NCI-H226 (cell line): ENCODE data around the gene CCL1.

Experiments
- DNase-seq: peaks from one replicate; pipeline ENCODE4 v3.0.0-alpha.2; 2015

The CCL1 gene

DNA sequence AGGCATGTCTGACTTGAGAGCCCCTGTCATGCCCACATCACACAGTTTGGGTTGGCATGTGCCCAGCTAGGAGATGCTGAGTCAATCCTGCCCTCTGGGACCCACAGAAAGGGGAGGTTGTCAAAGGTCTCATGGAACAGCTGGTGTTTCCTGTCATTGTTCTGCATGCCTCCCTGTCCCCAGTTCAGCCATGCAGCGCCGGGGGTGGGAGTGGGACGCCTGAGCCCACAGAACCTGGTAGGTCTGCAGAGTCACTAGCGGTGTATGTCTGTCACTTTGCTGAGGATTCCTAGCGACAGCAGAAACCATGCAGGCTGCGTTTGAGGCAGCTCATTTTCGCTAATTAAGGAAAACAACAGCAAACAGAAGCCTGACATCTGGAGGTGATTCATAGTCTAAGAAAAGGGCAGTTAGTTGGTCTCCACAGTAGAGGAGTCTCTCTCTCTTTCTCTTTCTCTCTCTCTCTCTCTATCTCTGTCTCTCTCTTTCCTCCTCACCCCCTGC, 19.6 kb upstream of the CCL1 start:
- no peak for DNase-seq

DNA sequence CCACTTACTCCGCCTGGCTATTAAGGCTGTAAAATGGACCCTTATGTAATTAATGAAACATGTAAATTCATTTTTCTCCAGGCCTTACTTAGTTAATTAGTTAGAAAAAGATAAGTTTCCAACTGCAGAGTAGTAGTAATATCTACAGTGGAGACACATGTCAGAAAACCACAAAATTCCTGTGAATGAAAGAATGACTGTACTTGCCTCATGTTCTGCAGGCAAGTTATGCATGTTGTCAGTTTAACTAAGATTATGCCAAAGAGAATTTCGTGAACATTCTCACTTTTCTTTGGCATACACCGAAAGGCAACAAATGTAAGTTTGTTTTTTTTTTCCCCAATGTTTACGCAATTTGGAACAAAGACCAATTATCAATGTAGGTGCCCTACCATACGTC, 16.8 kb upstream of the CCL1 start:
- no peak for DNase-seq

DNA sequence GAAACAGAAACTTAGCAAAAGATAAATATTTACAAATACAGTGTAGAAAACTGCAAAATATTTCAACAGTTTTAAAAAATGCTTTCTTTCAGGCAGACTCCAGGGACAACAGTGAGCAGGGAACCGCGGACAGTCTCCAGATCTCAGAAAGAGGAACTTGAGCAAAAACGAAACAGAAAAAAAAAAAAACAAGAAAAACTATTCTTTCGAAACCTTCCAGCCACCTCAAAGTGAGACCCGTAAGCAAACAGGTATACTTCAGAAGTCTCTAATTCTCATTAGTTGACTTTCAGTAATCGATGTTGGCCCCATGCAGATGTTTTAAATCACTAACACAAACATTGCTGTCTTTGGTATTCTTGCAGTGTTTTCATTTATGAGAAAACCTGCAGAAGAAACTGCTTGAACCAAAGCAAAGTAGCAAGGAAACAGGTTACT, 15.7 kb upstream of the CCL1 start:
- DNase-seq = no peak

DNA sequence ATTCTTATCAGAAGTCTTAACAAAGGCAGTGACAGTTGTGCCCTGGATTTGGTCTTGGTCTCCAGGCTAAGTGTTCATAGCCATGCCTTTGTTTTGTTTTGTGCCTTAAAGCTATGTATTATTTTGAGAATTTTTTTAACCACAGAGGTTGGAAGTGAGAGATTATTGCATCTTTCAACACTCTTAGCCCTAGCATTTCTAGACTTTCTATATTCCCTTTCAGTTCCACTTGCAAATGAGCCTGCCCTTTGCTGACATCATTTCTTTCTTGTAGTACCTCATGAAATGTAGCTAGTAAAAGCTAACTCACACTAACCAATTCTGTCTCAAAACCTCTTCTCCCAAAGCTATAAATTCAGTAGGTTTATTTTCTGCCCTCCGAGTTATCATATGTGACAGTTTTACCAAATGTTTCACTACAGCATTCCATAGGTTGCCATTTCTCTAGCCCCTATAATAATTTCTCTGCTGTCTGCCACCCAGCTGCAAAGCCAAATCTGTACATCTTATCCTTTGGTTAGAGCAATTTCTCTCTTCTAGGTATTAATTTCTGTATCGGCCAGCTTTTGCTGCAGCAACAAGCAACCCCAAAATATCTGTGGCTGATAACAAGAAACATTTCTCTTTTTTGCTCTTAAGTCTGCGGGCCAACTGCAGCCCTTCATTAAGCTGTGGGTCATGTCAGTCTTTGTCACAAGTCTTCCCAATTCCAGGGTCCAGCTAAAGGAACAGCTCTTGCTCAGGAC, 14.2 kb upstream of the CCL1 start:
- no peak for DNase-seq

- DNase-seq = no peak
These were observed 12.5 kb upstream of the CCL1 start for GRCh38 chr17:34375426-34375997.

DNA sequence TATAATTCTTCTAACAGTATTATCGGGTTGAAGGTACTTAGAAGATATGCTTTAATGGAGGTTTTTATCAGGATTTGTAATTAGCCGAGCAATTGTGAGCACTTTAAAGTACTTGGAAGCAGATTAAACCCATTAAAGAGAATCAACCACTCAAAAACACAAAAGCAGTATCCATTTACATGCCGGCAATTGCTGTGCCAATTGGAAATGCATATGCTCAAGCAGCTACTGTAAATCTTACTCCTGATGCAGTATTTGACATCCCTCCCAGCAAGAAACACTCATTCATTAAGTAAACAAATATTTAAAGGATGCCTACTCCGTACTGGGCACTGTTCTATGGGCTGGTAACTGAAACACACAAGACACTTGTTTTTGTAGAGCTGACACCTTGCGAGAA, 11.4 kb upstream of the CCL1 start:
- DNase-seq = no peak

- DNase-seq = no peak
These were observed 8.5 kb upstream of the CCL1 start for GRCh38 chr17:34371405-34372100.

- no peak for DNase-seq
These were observed 8.0 kb upstream of the CCL1 start for GRCh38 chr17:34370997-34371395.

- DNase-seq = no peak
These were observed 7.5 kb upstream of the CCL1 start for GRCh38 chr17:34370376-34370996.

DNA sequence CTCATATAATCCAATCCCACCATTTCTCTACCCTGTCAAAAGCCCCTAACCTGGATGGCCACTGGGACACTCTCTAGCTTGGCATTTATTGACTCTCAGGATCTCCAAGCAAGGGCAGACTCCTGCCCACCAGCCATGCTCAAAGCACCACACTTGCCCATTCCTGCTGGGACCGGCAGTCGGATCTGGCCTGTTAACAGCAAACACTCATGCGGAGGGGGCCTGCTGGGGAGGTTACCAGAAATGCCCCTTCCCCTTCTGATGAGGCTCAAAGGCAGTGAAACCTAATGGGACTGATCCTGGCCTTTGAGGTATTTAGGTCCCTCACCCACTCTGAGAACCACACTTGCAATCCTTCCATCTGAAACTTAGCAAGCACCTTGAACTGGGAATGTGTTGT, 6.5 kb upstream of the CCL1 start:
- DNase-seq = no peak

DNA sequence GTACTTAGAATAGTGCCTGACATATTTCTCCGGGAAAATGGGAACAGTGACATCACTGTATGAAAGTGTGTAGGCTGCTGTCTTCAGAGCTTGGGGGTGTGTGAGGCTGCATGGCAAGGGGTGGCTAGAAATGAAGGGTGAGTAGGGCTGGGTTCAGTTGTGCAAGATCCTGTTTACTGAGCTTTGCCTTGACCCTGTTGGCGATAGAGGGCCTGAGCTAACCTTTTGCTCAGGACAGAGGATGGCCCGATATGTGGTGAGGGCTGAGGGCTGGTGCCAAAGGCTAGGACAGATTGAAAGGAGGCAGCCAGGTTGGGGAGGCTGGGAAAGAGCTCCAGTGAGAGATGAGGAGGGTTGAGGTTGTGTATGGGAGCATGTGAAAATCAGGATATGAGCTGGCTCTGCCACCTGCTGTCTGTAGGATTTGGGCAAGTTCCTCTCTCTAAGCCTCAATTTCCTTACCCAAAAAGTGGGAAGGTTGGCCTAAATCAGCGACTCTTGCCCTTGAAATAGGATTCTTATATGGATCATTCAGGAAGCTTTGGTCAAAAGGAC, 6.0 kb upstream of the CCL1 start:
- DNase-seq = no peak

GRCh38 chr17:34368196-34368945, 5.3 kb upstream of the CCL1 start:
- no peak for DNase-seq

DNA sequence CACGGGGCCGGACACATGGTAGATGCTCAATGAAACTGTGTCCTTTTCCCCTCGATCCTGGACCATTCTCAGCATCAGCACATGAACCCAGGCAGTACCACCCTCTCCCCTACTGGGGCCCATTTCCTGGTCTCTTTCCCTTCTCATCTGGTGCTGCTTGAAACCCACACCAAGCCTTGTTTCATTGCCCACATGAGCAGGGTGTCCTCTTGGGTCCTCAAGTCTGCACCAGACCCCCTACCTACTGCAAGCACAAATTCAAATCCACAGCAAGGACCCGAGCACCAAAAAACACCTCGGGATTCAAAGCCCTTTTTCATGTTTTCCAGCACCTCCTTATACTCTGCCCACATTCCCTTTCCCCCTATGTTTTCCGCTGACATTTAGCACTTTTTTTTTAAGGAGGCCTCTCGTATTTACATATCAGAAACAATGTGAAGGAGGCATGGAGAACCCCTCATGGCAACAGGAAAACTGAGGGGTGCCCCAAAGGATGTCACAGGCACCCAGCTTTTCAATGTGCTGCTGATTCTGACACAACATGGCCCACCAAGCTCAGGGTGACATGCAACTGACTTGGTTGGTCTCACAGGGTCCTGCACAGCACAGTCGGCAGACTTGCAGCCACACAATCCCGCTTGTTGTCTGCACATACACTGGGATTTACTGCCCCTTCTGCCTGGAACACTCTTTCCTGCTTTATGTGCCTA, 4.6 kb upstream of the CCL1 start:
- no peak for DNase-seq

DNA sequence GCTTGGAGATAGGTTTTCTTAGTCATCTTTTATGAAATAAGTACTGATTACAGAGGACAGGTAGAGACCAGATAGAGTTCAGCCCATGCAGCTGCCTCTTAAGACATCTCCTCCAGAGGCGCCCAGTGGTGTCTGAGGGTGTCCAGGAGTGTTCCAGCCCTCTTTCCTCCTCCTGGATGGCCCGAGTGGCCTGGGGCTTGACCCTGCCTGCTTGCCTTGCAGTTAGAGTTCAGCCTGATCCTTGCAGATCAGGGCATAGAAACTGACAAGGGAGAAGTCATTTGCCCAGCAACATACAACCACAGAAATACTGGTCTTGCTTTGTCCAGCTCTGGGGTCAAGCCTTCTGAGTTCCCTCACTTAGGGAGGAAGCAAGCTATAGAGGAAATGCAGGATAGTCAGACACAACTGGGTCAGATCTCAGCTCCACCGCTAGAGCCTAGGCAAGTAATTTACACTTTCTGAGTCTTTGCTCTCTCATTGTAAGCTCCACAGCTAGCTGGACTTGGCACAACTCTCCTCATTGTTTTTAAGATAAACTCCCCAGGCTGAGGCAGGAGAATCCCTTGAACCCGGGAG, 3.6 kb upstream of the CCL1 start:
- DNase-seq = no peak

DNA sequence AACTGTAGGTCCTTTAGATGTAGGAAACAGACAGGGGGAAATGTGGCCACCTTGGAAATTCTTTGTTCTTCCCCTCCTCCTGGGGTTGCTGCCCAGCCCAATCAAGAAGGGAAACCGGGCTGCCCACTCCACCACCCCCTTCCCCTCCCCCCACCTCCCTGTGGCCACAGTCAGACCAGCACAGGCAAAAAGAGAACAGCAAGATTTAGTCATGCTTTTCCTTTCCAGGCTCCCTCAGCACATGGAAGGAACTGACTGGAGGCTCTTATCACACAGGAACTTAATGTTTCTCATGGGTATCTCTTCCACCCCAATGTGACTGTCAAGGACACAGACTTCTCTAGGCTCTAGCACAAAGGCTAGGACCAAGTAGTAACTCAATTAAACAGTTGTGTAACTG, 3.0 kb upstream of the CCL1 start:
- no peak for DNase-seq

DNA sequence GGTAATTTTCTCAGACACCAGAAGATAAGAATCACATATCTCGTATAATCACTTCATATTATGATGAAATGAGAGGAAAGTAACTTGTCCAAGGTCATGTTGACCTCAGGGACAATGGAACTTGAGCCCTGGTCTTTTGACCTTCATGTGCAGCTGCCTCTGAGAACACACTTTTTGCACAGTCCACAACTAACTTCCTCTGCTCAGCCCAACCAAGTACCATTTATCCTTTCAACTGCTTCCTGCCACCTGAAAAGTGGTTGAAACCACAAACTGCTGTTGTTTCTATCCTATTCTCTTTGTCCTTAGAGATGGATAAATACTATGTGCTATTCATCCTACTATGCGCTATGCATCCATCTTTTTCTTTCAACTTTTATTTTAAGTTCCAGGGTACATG, 2.3 kb upstream of the CCL1 start:
- no peak for DNase-seq

DNA sequence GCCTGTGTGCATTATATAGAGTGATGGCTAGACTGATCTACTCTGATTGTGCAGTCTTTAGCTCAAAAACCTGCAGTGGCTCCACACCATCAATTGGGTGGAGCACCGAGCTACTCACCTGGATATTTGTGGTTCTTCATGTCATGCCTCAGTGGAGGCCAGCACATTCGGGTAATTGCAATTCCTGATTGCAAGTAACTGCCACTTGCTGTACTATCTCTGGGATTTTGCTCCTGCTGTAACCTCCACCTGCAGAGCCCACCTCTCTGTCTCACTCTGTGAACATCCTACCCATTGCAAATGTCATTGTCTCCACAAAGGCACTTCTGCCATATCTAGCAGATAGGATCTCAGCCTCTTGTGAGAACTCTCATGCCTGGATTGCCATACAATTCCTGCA, 1.7 kb upstream of the CCL1 start:
- no peak for DNase-seq

- DNase-seq = peak; percentile 71
These were observed 1.5 kb downstream of the CCL1 start for GRCh38 chr17:34361478-34362061.

DNA sequence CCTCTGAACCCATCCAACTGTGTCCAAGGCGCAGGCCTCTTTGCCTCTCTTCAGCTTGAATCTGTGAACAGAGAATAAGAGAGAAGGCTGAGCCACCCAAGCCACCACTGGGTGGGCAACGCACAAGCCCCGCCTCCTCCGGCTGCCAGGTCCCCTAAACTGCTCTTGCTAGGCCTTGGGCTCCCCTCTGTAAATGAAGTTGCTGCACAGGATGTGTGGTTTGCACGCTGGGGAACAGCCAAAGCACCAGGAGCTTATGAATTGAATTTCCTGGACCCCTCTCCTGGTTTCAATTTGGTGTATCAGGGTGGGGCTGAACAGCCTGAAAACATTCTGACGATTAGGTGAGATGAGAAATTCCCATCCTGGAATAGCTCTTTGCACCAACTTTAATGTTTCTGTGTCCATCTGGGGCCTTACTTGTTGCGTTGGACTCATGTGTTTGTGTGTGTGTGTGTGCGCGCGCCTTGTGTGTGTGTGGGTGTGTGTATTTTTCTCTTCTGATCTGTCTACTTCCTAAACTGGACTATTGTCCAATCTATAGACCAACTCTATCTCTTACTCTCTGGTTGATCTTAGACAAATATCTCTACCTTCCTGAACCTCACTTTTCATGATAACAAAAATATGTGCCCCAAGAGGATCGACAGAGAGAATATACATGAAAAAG, 2.3 kb downstream of the CCL1 start:
- DNase-seq = no peak

DNA sequence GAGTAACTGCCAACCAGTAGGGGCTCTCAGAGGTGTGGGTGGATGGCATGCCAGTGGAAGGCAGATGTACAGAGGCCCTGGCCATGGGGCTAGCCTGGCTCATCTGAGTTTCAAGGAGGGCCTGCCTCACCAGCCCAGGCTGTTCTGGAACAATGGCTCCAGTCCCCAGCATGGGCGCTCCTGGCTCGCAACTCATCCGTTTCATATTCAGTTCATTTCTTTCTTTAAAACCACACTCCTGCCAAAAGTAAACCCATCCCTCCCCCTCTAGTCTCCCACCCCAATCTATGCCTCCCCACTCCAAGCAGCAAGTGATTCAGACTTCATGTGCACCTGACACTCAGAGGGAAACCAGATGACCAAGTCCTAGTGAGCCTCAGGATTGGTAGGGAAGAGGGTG, 4.4 kb downstream of the CCL1 start:
- no peak for DNase-seq

DNA sequence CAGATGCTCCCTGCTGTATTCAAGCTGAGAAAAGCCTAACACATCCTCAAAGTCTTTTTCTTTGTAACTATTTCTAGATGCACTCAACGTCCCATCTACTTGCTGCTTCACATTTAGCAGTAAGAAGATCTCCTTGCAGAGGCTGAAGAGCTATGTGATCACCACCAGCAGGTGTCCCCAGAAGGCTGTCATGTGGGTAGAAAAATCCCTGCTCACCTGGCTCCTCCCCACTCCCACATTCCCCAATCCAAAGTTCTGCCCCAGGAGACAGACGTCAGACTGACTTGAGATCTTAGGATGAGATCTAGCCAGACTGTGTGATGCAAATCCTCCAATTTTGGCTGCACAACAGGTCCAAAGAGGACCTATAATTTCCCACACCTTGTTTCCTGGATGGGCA, 5.6 kb downstream of the CCL1 start:
- no peak for DNase-seq
